ENCODE results near the gene CSNK1A1.
"Not testable (repeated sequence)": the region's sequence is repeated elsewhere in the genome, so short reads cannot be mapped to it uniquely, and the experiment has no call there.

Gene CSNK1A1

GRCh38 chr5:149551227-149552037, at the start of gene CSNK1A1:
Gene CSNK1A1, minus strand, starts transcription at chr5:149551439. Its CDS starts 475 bp downstream, at chr5:149550964.
- DNase-seq = peak; percentile 98

GRCh38 chr5:149600932-149601331, 49.7 kb upstream of the CSNK1A1 start:
- no peak for DNase-seq

- no peak for DNase-seq
Measured at GRCh38 chr5:149599375-149599774, 48.1 kb upstream of the CSNK1A1 start.

GRCh38 chr5:149598966-149599365, 47.7 kb upstream of the CSNK1A1 start:
- no peak for DNase-seq

DNA sequence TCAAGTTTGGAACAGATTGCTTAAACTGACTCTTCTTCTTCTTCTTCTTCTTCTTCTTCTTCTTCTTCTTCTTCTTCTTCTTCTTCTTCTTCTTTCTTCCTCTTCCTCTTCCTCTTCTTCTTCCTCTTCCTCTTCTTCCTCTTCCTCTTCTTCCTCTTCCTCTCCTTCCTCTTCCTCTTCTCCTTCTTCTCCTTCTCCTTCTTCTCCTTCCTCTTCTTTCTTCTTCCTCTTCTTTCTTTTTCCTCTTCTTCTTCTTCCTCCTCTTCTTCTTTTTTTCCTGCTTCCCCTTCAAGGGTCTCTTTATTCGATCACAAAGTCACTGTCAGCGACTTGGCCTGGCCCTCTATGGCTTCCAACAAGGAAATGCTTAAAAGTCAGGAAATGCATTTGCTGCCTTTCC, 47.0 kb upstream of the CSNK1A1 start:
- not testable (repeated sequence) for DNase-seq

GRCh38 chr5:149597618-149598017, 46.4 kb upstream of the CSNK1A1 start:
- no peak for DNase-seq

DNA sequence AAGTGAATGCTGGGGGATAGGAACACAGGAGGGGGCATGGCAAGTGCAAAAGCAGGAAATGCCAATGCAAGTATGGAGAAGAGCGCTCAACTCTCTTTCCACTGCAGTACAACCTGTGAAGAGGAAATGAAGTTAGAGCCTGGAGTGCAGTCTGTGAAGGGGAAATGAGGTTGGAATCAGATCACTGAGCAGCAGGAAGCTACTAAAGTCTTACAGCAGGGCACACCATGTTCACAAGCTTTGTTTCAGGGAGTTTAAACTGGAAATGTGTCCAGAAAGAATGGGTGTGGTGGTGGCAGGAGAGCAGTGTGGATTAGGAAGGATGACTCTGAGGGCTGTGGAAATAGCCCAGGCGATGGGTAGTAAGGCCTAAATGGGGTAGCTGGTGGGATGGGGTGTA, 45.5 kb upstream of the CSNK1A1 start:
- DNase-seq = no peak

DNA sequence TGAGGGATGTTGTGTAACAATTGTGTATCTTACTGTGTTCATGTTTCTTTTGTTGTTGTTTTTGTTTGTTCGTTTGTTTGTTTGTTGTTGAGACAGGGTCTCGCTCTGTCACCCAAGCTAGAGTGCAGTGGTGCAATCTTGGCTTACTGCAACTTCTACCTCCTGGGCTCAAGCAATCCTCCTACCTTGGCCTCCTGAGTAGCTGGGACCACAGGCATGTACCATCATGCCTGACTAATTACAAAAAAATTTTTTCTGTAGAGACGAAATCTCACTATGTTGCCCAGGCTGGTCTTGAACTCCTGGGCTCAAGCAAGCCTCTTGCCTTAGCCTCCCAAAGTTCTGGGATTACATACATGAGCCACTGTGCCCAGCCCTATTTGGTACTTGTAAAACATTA, 43.9 kb upstream of the CSNK1A1 start:
- DNase-seq = not testable (repeated sequence)

GRCh38 chr5:149594206-149594895, 43.1 kb upstream of the CSNK1A1 start:
- DNase-seq = no peak

- DNase-seq = no peak
Measured at GRCh38 chr5:149593370-149593769, 42.1 kb upstream of the CSNK1A1 start.

DNA sequence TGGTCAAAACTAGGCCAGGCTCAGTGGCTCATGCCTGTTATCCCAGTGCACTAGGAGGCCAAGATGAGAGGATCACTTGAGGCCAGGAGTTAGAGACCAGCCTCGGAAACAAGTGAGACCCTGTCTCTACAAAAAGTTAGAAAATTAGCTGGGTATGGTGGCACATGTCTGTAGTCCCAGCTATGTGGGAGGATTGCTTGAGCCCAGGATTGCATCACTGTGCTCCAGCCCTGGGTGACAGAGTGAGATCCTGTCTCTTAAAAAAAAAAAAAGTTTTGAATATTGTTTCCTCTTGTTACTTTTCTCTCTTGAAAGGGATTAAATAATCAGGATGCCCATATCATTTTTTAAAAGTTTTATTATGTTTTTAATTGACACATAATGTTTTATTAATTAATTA, 37.7 kb upstream of the CSNK1A1 start:
- no peak for DNase-seq

GRCh38 chr5:149586708-149587318, 35.6 kb upstream of the CSNK1A1 start:
- no peak for DNase-seq

- DNase-seq = no peak
Measured at GRCh38 chr5:149585910-149586309, 34.7 kb upstream of the CSNK1A1 start.

DNA sequence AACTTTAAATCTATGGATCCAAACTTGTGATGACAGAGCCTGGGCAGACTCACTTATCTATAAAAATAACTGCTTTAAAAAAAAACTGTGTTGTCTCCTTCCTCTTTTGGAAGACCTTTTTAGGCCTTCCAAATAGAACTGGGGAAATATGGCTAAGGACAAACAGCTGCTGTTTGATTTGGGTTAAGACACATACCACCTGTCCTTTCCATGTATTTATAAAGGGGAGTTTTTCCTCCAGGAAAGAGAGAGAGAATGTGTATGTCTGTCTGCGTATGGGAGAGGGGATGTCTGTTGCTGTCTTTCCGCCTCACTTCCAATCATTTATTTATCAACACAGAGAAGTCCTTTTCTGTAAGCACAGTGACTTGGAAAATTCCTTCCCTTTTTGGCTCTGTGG, 32.9 kb upstream of the CSNK1A1 start:
- no peak for DNase-seq

DNA sequence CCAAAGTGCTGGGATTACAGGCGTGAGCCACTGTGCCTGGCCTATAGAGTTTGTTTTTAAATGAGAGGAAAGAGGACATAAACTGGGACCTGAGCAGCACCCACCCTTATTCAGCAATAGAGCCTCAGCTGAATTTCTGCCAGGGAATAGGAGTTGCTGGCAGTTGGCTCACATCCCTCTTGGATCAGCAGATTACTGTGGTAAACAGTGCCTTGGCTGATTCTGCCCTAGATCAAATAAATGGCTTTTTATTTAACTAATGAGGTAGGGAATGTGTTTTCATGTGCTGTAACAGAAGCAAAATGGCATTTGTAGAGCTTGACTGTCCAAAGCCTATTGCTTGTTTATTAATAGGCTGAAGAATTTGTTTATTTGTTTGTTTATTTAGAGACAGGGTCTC, 32.2 kb upstream of the CSNK1A1 start:
- no peak for DNase-seq

GRCh38 chr5:149581931-149582768, 30.9 kb upstream of the CSNK1A1 start:
- no peak for DNase-seq

GRCh38 chr5:149581192-149581861, 30.1 kb upstream of the CSNK1A1 start, which contains the start of gene ARHGEF37:
Gene ARHGEF37, plus strand, starts transcription at chr5:149581498. Its CDS starts 16,272 bp downstream, at chr5:149597770.
- DNase-seq = peak; percentile 21

- DNase-seq = no peak
Measured at GRCh38 chr5:149580808-149581191, 29.6 kb upstream of the CSNK1A1 start.

GRCh38 chr5:149578896-149579295, 27.7 kb upstream of the CSNK1A1 start:
- no peak for DNase-seq

DNA sequence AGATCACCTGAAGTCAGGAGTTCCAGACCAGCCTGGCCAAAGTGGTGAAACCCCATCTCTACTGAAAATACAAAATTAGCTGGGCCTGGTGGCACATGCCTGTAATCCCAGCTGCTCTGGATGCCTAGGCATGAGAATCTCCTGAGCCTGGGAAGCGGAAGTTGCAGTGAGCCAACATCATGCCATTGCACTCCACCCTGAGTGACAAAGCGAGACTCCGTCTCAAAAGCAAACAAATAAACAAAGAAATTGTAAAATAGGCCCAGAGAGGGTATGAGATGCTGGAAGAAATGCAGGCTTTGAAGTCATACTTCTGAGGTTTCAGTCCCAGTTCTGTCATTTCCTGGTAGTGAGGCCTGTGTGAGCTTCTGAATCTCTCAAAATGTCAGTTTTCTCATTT, 24.8 kb upstream of the CSNK1A1 start:
- no peak for DNase-seq

DNA sequence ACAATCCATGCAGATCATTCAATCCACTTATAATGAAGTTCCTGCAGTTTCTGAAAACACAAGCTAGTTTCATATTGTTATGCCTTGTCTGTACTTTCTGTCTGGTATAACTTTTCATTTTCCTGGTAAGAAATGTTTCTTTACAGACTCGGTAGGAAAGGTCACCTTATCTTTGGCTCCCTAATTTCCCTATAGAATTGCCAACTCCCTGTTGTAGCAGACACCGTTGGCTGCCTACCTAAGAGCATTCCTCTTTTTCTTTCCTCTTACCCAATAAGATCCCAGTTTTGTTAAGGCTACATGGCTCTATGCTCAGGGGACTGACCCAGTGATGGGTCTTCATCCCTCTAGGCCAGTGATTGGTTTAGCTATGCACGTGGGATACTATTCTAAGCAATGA, 23.9 kb upstream of the CSNK1A1 start:
- DNase-seq = no peak

DNA sequence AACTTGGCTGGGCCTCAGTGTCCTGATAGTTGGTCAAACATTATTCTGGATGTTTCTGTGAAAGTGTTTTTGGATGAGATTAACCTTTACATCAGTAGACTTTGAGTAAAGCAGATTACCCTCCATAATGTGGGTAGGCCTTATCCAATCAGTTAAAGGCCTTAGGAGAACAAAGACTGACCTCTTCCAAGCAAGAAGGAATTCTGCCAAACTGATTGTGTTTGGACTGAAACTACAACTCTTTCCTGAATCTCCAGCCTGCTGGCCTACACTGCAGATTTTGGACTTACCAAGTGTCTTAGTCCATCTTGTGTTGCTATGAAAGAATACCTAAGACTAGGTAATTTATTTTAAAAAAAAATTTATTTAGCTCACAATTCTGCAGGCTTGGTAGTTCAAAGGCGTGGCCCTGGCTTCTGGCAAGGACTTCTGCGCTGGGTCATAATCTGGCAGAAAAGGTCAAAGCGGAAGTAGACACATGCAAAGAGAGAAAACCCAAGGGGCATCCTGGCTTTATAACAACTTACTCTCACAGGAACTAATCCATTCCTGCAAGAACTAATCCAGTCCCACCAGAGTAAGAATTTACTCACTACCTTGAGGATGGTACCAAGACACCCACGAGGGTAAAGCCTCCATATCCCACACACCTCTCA, 21.5 kb upstream of the CSNK1A1 start:
- no peak for DNase-seq

All from activated T-cell treated with anti-CD3 and anti-CD28 coated beads for 4 hours (primary cell).